Stimulated activated CD4-positive, alpha-beta T cell treated with anti-CD3 and anti-CD28 coated beads, Interleukin-15, amount 100 ng/mL, for 48 hours (primary cell): ENCODE measurements around the gene GAK.

Source experiments
- DNase-seq, 2 donors: peaks; one replicate each; pipeline ENCODE4 v3.0.0-alpha.2; 2020; ENCODE audit warnings: low read depth in 2 of 2

GAK gene

GRCh38 chr4:830601-831482 lies 101.3 kb downstream of the GAK start:
- DNase-seq = no peak

DNA sequence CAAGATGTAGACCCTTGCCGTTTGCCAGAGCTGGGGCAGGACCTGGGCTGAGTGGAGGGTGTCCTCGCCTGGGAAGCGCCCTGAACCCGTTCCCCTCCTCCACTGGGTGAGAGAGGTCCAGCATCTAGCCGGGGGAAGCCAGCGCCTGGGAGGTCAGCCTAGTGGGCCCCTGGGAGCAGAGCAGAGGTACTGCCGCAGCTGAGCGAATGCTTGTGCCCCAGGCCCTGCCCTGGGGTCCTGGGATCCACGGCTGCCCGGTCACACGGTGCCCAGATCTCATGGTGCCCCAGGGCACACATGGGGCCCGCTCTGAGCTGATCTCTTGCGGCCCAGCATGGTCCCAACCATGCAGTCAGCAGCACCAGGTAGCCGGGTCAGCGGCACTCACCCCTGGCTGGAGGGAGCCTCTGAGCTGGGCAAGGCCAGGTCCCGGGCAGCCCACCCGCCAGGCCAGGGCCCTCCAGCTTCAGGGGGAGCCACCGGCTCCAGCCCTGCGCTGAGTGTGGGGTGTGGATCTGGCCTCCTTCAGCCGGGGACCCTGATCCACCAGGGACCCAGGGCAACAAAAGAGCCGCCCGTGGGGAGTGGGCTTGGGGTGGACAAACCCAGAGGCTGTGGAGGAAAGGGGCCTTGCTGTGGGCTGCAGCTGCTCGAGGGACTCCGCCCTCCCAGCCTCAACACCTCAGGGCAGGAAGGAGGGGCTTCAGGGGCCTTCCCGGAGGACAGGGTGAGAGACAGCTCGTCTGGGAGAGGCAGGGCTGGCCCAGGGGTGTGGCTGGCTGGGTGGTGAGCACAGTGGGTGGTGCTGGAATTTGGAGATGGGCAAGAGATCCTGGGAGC lies 102.1 kb downstream of the GAK start:
- DNase-seq = no peak

GRCh38 chr4:829291-829690 lies 102.8 kb downstream of the GAK start:
- no peak for DNase-seq

GRCh38 chr4:828641-829271 lies 103.4 kb downstream of the GAK start:
- DNase-seq = no peak

- DNase-seq = no peak
Measured at GRCh38 chr4:827209-828081, 104.7 kb downstream of the GAK start.

- DNase-seq = no peak
Measured at GRCh38 chr4:826508-827208, 105.5 kb downstream of the GAK start.

- DNase-seq = no peak
Measured at GRCh38 chr4:825971-826330, 106.2 kb downstream of the GAK start, which contains the start of gene CPLX1. CPLX1 (minus strand) TSS chr4:826129; CDS start chr4:824522, 1,607 bp downstream.

DNA sequence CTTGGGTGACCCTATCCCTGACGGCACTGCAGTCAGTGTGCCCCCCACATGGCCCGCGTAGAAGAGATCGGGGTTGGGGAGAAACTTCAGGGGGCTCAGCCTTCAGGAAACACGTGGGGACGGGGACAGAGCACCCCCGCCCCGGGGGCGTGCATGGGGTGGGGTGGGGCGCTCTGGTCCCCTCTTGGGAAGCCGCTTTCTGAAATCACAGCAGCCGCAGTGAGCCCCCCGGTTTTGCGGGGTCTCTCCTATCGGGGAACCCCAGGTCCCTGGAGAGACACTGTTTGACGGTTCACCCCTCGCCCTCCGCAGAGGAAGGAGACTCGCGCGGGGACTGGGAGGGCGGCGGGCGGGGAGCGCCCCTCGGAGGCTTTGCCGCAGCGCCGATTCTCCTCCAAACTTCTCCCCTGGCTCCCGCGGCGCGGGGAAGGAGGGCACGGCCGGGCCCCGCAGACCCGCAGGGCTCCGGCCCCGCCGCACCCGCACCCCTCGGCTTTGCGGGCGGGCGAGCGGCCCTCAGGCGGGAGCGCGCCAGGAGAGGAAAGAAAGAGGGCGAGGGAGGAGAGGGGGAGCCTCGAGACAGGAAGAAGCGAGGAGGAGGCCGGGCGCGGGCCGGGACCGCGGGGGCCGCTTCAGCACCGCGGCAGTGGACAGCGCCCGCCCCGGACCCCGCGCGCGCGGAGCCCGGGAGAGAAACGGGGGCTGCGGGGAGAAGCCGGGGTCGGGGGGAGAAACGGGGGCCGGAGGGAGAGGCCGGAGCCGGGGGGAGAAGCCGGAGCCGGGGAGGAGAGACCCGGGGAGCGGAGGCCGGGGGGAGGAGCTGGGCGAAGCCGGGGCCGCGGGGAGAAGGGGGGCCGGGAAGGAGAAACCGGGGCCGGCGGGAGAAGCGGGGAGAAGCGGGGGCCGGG lies 106.8 kb downstream of the GAK start:
- no peak for DNase-seq

DNA sequence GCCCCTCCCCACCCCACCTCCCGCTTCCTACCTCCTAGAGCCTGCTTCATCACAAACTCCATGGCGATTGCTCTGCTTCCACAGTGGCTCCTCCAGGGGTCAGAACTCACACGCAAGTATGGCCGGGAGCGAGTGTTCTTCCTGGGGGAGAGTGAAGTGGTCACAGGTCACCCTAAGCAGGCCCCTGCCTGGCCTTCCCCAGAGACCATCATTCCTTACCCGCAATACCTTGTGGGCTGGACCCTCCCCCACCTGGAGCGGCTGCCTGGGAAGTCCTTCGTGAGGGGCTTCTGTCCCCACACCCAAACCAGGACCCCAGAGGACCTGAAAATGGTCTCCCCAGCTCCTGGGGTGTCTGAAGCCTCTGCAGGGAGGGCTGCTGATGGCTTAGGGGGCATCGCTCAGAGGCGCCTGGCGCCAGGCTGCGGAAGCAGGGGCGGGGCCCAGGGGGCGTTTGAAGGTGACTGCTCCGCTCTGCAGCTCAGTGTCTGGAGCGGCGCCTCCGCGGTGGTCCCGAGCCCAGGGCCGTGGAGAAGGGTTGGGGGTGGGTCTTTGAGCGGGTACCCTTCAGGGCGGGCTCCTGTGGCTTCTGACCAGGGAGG lies 107.6 kb downstream of the GAK start:
- no peak for DNase-seq

- DNase-seq = no peak
Measured at GRCh38 chr4:823761-824460, 108.2 kb downstream of the GAK start.

- DNase-seq = no peak
Measured at GRCh38 chr4:823176-823760, 108.8 kb downstream of the GAK start.

DNA sequence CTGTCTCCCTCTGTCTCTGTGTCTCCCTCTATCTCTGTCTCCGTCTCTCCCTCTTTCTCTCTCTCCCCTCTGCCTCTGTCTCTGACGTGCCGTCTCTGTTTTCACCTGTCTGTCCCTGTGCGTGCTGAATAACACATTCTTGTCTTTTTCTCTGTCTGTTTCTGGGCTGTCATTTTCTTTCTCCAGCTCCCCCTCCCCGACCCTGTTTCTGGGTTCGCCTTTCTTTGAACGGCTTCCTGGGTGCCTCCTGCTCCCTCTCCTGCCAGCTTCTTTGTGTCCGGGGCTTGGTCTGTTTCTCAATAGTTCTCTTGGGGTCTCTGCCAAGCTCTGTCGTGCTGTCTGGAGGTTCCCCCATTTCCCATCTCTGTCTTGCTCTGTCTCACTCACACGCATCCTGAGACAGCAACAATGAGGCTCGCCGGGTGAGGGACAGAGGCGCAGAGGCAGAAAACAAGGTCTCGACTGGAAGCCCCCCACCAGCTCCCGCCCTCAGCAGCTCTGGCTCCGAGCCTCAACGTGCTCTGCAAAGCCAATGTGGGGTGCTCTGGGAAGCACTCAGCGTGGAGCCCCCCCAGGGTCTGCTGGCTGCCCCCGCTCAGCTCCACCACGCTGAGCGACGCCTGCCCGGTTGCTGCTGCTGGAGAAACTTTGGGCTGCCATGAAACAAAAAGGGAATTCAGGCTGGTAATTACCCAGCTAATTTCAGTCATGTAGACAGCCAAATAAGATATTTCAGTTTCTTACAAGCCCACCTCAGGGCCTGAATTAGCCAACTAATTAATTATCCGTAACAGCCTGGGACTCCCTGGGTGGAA lies 109.5 kb downstream of the GAK start:
- no peak for DNase-seq

GRCh38 chr4:821631-822030 lies 110.5 kb downstream of the GAK start:
- no peak for DNase-seq

DNA sequence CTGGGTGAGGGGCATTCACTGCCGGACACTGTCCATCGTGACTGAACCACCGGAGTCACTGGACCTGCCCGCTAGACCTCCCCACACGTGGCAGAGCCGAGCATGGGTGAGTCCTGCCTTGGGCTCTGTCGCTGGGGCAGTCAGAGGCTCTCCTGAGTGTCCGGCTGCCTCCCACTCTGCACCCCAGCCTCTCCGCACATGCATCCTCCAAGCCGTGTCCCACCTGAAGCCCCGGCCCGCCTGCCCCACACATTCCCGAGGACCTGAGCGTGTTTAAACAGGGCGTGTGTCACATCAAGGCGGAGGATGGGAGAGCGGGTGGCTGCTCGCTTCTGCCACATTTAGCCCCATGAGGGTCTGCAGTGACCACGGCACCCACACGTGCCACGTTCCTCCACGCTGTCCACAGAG lies 110.9 kb downstream of the GAK start:
- DNase-seq = no peak

DNA sequence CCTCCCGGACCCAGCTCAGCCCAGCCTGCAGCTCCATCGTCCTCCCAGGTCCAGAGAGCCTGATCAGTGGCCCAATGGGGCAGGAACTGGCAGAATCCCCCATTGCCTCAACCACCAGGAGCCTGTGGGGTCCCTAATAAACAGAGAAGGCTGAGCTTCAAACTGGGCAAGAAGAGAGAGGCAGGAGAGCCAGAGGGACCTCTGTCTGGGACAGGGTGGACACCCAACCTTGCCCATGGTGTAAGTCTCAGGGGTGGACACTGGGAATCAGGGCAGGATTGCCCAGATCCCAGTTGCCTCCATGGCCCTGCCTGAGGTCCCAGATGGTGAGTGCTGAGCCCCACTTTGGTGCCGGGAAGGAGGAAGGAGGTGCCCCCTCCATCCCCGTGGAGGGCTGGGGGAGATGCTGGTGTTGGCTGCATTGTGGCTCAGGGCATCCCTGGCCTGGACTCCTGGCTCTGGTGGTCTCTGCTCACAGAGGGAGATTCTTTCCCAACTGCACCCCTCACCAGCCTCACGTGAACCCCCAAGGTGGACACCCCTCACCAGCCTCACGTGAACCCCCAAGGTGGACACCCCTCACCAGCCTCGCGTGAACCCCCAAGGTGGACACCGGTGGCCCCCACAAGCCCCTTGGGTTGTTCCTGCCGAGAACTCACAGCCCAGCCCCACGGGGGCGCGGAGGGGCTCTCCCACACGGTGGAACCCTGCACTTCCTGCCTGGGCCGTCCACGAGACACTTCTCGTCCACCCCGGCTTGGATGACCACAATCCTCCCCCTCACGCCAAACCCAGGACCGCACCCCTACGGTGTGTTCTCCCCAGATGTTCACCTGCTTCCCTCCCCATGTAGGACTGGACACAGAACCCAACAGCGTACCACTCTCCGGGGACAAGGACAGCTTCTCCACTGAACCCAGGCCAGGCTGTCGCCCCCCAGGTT lies 111.6 kb downstream of the GAK start:
- no peak for DNase-seq
